GM21367 (cell line): ENCODE results near the gene NRCAM.

ENCODE experiments used
- ATAC-seq: cut with Tn5 transposase; IDR thresholded peaks from one replicate; pipeline ENCODE4 v1.9.1; 2021; ENCODE audit not compliant: unreplicated experiment

NRCAM gene

DNA sequence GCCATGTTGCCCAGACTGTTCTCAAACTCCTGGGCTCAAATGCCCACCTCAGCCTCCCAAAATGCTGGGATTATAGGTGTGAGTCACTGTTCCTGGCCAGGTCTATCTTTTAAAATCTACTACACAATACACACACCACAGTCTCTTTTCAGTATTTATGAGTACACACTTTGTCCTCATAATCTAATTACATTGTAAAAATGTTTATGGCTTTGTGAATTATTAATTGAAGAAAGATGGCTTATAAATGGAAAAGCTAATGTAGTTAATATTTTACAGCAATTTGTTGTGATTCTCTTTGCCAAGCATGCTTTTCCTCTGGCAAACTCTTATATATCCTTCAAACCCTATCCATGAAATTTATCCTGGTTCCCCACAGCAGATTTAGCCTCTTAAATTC, 348.1 kb downstream of the NRCAM start:
- ATAC-seq = no peak

DNA sequence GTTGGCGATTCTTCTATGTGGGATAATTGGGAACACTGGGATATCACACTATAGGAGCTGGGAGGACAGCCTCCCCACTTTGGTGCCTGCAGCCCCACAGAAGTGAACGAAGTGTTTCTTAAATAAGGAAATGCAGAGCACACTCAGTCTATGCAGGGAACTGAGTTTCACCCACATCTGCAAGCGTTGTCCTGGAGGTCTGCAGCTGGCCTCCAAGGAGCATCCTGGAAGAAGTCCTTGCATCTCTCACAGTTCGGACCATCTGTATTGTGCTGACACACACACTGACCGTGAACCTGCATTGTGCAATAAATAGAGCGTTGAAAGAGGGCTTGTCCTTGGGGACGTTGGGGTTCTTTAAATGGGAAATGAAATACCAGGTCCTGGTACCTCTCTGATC, 351.9 kb downstream of the NRCAM start:
- no peak for ATAC-seq

DNA sequence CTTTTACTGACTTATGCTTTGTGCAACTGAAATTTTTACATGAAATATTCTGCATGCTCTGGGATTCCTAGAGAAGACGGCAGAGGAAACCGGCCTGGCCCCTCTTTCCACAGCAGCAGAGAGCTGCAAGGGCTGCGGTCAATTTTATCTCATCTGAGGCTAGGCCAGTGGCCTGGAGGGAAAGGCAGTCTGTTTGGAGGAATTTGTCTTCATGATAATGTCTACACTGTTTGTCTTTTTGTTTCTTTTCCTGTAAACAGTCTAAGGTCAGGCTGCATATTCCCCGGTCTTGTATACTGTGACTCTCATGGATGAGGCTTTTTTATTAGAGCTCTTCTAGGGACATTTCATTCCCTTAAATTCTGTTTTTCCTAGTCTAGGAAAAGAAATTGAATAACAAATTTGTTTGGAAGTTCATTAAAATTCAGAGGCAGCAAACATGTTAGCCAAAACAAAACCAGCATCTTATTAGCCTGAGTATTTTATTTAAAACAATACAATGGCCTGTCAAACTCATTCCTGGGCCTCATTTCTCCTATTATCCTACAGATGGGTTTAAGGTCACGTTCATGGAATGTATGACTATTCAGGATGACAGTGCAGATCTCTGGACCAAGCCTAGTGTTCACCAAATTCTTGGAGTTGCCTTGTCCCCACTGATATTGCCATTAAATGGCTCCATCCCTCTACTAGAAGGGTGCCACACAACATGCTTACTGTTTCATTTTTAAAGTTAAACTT, 352.5 kb downstream of the NRCAM start:
- ATAC-seq = no peak

DNA sequence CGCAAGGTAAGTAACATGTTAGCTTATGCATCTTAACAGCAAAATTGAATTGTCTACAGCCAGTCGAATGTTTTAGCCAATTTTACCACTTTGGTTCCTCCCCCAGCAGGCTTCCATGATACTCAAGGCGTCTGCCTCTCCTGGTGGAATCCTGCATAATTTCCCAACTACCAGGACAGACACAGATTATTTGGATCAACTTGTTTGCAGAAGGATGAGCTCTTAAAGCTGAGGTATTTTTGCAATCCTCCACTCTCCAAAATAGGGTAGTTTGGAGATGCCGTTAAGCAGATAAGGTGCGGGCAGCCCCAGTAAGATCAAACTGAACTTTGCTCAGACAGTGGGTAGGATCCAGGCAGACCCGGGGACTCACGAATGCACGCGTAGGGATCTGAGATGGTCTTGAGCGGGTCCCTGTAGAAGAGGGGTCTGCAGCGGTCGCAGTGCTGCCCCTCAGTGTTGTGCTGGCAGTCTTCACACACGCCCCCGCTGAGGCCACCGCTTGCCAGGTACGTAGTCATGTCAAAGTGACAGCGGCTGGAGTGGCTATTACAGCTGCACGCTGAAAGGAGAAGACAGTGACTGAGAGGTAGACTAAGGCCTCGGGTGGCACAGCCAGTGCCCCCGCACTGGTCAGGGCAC, 353.4 kb downstream of the NRCAM start:
- no peak for ATAC-seq

DNA sequence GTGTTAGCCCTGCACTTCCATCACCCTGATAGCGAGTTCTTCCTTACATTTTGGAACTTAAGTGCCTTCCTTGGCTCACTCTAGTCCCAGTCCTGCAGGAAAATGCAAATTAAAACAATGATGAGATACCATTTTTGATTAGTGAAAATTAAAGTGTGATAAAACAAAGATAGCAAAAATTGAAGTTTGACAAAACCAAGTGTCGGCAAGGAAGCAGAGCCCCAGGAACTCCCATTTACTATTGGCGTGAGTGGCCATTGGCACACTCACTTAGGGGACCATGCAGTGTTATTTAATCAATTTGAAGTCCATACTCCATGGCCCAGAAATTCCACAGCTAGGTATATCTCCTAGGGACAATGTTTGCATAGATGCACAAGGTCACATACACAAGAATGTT, 354.5 kb downstream of the NRCAM start:
- ATAC-seq = no peak

DNA sequence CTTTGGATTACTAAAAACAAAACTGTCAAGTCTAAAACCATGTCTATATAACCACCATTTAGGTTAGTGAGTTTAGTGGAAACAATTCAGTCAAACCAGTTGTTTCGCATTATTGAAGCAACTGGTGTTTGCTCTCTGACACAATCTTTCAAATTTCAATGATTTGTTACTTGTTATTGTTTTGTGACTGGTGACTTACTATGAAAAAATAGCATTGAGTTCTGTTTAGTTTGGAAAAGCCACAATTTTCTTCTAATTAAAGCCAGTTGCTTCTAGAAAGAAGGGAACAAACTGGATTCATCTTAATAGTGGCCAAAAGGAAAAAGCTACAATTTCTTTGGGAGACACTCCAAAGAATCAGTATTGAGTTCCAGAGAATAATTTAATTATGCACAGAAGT, 356.5 kb downstream of the NRCAM start:
- ATAC-seq = no peak

DNA sequence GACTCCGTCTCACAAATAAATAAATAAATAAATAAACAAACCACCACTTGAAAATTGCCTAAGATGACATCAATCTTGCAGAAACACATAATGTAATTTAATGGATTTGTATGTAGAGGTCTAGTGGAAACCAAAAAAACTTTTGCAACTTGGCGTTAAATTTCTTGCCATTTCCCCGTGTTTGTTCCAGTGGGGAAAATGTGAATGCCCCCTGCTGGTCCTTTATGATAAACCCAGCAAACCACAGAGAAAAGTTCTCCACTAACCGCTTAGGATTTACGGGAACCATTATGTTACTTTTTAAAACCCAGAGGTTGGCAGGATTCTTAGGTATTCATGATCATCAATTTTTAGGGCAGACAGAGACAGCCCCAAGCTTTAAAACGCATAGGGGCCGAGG, 358.5 kb downstream of the NRCAM start:
- ATAC-seq = no peak
